Right renal cortex interstitium (tissue), 3 donors: ENCODE data around the gene ANKRD65. TPM values are rescaled to one million over a fixed set of nuclear protein-coding genes. Genes with fewer than 3 reads are reported as not detected.
"Not testable (repeated sequence)": the region's sequence is repeated elsewhere in the genome, so short reads cannot be mapped to it uniquely, and the experiment has no call there.

Experiments used
- DNase-seq, 3 donors: peaks; one replicate each; pipeline ENCODE4 v3.0.0-alpha.2; 2013; ENCODE audit warnings: low read depth in 3 of 3, low spot score in 2 of 3
- polyA plus RNA-seq, 3 donors: library from polyadenylated mRNA; unstranded; fragments of 120-200 nt; gene quantifications; one replicate each; pipeline ENCODE4 v1.2.1, GENCODE V29; 2013; ENCODE audit not compliant: insufficient read length in 3 of 3

The ANKRD65 gene
- polyA plus RNA-seq, 3 donors = 5.0 to 19.7 (median 7.1) TPM

DNA sequence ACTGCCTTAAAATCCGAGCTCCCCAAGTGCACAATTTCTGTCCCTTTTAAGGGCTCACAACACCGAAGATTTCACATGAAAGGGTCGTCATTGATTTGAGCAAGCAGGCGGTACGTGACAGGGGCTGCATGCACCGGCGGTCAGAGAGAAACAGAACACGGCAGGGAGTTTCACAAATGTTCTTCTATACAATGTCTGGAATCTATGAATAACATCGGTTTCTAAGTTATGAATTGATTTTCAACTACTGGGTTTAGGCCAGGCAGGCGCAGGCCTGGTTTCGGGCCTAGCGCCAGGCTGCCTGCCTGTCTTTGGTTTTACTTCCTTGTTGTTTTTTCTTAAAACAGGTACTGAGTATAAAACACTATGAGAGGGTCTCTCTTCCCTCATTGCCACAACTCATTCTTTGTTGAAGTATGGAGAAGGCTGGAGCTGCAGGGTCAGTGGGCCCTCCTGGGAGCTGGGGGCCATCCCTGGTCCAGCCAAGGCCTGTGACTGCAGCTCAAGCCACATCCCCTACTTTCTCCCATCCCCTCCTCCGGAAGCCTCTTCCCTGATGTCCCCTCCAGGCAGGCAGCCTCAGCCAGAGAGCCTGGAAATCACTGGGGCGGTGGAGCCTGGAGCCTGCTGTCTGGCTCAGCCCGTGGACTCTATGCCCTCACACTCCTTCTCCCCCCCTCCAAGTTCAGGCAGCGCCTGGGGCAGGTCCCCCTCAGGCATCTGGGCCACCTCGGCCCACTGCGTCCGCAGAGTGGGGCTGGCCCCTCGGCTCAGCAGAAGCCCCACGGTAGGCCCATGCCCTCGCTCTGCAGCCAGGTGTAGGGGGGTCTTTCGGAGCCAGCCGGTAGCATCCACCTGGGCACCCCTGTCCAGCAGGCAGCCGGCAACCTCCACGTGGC, 2.4 kb downstream of the ANKRD65 start:
- no peak for DNase-seq

DNA sequence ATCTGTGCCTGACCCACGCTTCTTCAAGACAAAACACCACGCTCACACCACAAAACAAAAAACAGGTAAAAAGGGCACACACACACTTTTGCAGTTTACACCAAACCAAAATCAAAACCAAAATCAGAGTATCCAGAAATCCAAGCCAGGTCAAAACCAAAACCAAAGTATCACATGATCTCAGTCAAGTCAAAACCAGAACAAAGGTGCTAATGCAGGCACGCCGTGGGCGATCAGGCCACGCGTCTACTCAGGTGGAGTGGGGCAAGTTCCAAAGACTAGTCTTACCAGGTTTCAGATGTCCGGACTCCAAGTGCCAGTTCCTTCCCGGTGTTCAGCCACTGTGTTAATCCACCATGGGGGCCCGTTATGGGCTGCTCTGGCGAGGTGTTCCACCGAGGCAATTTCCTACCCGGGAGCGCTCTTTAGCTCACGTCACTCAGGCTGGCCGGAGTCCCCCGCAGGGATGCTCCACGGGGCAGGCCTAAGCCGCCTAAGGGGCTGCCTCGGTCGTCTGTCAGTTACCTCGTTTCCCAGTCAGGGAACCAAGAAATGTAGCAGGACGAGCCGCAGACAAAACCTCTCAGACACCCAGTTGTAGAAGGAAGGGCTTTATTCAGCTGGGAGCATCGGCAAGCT, 3.1 kb downstream of the ANKRD65 start:
- DNase-seq = not testable (repeated sequence)

DNA sequence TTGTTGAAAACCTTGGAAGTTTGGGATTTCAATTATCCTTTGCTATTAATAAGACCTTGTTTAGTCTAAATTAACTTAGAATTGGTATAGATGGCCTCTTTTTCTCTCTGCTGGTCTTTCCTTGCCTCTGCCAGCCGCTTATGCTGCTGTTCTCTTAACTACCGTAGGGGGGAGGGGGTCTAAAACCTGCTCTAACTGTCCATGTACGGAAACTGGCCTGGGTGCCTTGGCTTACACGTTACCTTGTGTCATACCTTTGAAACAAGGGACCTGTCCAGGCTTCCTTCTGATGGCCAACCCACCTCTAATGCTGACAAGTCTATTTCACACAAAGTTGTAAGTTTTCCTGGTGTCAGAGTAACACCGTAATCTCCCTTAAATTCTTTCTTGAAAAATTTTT, 3.7 kb downstream of the ANKRD65 start:
- DNase-seq = not testable (repeated sequence)

DNA sequence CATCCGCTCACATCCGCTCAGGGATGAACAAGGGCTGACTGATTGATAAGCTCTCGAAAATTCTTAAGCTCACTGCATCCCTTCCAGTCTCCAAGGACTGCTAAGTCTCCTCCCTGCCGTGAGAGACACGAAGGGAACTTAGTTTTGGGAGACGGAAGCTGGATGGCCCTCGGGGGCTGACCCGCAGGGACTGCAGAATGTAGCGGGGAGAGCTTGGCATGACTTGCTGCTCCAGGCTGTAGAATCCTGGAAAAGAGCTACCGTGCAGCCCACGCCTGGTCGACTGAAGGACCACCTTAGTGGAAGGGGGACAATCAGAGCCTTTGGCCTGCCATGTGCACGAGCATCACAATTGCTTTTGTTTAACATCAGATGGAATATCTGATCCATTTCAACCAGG, 5.3 kb downstream of the ANKRD65 start:
- no peak for DNase-seq

DNA sequence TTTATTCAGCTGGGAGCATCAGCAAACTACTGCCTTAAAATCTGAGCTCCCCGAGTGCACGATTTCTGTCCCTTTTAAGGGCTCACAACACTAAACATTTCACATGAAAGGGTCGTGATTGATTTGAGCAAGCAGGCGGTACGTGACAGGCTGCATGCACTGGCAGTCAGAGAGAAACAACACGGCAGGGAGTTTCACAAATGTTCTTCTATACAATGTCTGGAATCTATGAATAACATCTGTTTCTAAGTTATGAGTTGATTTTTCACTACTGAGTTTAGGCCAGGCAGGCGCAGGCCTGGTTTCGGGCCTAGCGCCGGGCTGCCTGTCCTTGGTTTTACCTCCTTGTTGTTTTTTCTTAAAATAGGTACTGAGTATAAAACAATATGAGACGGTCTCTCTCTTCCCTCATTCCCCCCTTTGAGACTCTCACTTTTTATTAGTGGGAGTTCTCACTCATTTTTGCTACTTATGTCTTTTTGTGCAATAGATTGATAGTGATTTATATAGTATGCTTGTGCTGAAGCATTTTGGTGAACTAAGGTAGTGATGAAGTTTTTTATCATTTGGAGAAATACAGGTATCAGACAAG, 8.7 kb downstream of the ANKRD65 start:
- not testable (repeated sequence) for DNase-seq

DNA sequence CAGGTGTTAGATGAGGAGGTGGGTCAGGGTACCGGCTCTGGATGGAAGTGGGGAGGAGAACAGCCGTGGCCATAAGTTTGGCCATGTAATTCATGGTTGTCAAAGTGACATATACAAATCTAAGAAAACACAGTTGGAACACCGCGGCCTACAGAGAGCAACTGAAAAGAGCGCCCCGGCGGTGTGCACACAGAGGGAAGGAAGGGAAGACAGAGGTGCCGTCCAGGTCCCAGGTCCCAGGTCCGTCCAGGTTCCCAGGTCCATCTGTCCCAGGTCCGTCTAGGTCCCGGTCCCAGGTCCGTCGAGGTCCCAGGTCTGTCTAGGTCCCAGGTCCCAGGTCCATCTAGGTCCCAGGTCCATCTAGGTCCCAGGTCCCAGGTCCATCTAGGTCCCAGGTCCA, 9.4 kb downstream of the ANKRD65 start:
- DNase-seq = no peak

DNA sequence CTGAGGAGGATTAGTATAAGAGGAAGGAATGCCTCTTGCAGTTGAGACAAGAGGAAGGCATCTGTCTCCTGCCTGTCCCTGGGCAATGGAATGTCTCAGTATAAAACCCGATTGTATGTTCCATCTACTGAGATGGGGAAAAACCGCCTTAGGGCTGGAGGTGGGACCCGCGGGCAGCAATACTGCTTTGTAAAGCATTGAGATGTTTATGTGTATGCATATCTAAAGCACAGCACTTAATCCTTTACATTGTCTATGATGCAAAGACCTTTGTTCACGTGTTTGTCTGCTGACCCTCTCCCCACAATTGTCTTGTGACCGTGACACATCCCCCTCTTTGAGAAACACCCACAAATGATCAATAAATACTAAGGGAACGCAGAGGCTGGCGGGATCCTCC, 10.8 kb downstream of the ANKRD65 start:
- DNase-seq = not testable (repeated sequence)

DNA sequence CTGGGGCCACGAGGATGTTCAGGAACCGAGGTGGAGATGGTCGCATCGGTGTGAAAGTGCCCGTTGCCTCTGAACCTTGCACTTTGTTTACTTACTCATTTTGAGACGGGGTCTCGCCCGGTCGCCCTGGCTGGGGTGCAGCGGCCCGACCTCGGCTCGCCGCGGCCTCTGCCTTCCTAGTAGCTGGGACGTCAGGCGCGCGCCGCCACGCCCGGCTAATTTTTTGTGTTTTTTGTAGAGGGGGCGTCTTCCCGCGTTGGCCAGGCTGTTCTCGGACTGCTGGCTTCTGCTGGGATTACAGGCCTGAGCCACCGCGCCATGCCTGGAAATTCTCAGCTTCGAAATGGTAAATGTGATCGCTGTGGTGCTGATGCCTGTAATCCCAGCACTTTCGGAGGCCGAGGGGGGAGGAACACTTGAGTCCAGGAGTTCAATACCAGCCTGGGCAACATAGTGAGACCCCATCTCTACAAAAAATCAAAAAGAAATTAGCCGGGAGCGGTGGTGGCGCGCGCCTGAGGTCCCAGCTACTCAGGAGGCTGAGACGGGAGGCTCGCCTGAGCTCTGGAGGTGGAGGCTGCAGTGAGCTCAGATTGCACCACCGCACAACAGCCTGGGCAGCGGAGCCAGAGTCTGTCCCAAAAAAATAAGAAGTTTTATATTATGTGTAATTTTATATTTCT, 13.3 kb downstream of the ANKRD65 start:
- no peak for DNase-seq

DNA sequence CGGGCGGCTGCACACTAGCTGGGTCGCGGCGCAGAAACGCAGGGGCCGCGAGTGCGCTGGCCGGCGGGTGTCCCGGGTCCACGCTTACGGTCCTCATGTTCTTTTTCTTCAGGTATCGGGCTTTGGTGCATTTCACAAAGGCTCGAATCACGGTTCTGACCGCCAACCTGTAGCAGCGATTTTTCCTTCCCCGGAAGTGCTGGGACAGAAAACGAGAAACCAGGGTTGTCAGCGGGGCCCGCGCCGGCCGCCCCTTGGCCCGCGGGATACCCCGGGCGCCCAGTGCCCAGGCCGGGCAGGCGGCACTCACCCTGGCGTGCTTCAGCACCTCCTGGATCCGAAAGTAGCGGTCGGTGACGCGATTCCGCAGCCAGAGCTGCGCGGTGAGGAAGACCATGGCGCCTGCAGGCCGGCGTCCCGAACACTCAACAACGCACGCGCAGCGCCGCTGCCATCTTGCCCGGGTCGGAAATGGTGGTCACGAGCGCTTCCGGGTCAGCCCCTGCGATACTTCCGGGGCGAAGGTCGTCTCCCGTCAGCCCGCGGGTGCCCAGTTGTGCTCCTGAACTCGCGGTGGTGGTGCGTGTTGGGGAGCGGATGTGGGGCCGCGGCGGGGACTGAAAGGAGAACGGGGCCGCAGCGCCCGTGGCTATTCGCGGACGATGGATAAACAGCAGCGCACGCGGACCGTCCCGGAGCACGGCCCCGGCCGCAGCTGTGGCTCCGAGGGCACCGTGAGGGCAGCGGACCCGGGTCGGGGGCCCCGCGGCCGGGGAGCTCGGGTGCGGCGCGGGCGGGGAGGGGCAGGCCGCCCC, 14.0 kb downstream of the ANKRD65 start, which contains the start of gene MRPL20:
Gene MRPL20, minus strand, starts transcription at position 473 of the 815 bp plus-strand sequence. Its CDS starts 76 bp downstream, at position 397.
- peak; percentile 80 to 89 (median 85) for DNase-seq

DNA sequence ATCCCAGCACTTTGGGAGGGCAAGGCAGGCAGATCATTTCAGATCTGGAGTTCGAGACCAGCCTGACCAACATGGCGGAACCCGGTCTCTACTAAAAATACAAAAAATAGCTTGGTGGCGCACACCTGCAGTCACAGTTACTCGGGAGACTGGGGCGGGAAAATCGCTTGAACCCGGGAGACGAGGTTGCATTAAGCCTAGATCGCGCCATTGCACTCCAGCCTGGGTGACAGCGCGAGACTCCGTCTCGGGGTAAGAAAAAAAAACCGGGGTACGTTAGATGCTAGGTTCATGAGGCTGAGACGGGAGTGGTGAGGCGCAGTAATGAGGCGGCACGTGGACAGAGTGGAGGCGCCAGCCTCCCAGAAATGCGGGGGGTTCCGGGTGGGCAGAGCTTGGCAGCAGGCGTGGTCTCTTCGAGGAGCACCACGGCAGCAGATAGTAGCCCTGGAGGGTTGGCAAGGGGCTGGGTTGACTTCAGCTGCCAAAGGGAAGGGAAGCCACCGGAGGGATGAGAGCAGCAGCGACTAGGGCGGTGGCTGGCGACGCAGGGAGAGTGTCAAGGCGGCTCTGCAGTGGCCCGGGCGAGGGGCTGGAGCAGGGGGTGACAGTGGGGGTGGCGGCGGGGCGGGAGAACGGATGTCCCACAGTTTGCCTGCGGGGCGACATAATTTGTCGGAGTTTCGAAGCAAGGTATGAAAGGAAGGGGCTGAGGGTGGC, 14.8 kb downstream of the ANKRD65 start:
- no peak for DNase-seq

DNA sequence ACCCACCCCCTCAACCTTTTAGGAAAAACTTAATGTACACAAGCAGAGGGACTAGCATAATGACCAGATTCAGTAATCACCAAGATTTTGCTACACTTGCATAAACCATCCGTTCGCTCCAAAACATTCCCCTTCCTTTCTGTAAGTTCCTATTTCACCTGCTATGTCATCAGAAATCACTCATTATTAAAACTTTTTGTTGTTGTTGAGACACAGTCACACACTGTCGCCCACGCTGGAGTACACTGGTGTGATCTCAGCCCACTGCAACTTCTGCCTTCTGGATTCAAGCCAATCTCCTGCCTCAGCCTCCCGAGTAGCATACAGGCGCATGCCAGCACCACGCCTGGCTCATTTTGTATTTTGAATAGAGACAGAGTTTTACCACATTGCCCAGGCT, 17.4 kb downstream of the ANKRD65 start:
- no peak for DNase-seq

DNA sequence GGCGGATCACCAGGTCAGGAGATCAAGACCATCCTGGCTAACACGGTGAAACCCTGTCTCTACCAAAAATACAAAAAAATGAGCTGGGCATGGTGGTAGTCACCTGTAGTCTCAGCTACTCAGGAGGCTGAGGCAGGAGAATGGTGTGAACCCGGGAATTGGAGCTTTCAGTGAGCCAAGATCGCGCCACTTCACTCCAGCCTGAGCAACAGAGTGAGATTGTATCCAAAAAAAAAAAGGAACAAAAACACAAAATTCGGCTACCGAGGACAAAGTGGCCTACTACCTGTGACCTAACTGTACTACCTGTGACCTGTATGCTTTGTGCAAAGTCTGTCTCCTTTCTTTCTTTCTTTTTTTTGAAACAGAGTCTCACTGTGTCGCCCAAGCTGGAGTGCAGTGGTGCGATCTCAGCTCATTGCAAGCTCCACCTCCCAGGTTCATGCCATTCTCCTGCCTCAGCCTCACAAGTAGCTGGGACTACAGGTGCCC, 18.1 kb downstream of the ANKRD65 start:
- not testable (repeated sequence) for DNase-seq

DNA sequence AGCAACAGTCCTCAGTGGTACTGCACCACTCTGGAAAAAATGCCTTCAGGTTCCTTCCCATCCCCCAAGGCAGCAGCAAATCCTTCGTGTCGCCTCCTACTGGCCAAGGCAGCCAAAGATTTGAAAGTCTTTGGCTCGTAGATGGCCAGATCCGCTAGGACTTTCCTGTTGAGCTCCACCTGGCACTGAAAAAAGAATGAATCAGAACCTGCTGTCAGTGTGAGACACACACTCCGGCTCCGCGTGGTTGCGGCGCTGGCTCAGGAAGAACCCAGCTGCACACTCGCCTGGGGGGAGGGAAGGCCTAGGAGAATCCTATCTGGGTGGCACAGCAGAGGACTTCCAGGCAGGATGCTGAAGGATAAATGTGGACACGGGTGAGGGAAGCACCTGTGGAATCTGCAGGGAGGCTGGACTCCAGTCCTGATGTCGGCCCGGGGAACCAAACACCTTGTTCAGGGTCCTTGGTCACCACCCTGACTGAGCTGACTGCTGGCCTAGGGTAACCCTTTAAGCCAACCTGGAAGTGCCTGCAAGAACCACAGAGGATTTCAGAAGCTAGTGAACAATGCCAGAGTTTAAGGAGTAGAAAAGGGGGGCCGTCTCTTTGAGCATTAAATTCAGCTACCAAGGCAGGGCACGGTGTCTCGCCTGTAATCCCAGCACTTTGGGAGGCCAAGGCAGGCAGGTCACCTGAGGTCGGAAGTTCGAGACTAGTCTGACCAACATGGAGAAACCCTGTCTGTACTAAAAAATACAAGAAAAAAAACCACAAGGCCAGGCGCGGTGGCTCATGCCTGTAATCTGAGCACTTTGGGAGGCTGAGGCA, 18.8 kb downstream of the ANKRD65 start:
- DNase-seq = no peak

DNA sequence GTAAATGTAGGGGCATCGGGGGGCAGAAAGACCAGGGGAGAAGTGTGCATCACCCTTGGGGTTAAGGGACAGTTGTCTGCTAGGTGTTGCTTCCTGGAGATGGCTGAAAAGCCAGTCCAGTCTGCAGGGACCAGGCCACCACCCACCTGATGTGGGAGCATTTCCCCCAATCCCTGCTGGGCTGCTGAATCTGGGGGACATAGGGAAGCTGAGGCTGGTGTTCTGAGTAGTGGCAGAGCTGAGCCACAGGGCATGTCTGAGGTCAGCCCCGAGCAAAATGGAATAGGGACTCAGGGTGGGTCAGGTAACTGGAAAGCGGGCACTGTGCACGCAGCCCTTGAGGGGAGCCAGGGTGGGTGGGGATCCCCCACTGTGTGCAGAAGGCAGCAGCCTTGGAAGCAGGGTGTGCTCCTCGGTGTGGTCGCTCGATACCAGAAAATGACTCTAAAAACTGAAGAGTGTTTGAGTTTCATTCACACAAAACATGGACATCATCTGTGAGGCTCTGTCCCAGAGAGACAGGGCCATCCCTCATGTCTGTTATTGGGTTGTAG, 19.5 kb downstream of the ANKRD65 start:
- DNase-seq = no peak

DNA sequence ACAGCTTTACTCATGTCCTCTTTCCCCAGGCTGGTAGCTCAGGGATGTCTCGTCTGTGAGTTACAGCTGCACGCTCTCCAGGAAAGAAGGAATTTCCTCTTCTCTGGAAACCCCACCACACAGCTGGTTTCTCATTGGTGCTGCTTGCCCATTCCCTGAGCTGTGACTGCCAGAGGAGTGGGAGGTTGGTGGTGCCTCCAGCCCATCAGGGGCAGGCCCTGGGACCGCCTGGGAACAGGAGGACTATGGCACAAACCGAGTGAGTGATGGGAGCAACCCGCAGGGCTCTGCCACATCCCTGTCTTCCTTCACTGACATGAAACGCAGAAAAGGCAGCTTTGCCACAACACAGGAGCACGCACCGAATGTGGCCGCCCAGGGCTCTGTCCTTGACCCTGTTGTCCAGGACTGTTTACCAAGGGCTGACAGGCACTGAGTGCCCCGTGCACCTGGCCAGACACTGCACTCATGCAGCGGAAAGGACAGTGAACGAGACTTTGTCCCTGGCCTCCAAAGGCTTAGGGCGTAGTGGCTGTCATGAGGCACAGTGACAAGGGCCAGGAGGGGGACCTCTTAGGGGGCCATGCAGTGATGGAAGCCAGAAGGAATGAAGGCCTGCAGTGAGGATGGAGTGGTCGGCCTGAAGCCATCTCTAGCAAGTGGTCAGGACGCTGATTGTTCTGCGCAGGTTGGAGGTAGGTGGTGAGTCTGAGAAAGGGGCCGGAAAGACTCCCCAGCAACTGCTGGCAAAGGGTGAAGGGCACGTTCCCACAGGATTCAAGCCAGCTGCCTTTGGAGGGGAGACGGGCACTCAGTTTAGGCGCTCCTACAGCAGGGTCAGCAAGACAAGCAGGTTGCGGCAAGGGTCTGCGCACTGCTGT, 20.3 kb downstream of the ANKRD65 start:
- no peak for DNase-seq

DNA sequence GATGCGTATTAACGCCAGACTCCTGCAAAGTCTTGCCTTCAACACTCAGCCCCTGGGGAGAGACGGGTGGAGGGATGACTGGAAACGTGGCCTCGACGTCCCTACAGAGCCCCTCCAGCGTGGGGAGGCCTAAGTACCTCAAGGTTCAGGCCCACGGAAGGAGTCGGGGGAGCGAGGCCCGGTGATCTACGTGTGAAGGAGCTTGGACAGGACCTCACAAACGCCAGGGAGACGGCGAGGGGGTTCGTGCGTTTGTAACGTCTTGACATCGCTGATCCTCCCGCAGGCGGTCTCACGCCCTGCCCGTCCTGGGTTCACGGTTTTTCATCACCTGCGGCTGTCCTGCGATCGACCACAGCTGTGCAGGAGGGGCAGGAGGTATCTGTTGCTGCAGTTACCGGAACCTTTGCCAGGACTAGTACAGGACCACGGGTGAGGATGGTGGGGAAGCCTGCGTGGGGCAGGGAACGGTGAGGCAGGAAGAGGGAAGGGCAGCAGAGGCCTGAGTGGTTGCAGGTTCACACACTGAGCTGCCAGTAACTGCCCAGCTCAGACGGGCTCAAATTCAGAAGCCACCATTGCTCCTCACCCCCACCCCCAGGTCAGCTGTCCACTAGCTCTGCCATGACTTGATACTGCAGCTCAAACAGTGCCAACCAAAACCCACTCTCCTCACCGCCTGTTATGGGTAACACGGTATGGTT, 21.1 kb downstream of the ANKRD65 start:
- DNase-seq = no peak
